T-helper 2 cell treated with Interferon-gamma antibody and Interleukin-4, amounts not matched to agents 5 μg/mL and 100 μg/mL, for 36 hours (primary cell): ENCODE data around the gene ING5.

Source experiments
- DNase-seq: peaks from one replicate; pipeline ENCODE4 v3.0.0; 2021; ENCODE audit warnings: low spot score
- H3K27ac Mint-ChIP-seq: one replicate; pipeline ENCODE4 v1.8.0; 2021; ENCODE audit warnings: mild to moderate bottlenecking, mixed read lengths
- H3K27me3 Mint-ChIP-seq: one replicate; pipeline ENCODE4 v1.8.0; 2021; ENCODE audit warnings: low read depth, mixed read lengths
- H3K36me3 Mint-ChIP-seq: one replicate; pipeline ENCODE4 v1.8.0; 2021; ENCODE audit warnings: low read depth, mixed read lengths
- H3K4me1 Mint-ChIP-seq: one replicate; pipeline ENCODE4 v1.8.0; 2021; ENCODE audit warnings: low read depth, mixed read lengths
- H3K4me3 Mint-ChIP-seq: one replicate; pipeline ENCODE4 v1.8.0; 2022; ENCODE audit warnings: mild to moderate bottlenecking, moderate library complexity, mixed read lengths
- H3K9me3 Mint-ChIP-seq: one replicate; pipeline ENCODE4 v1.8.0; 2021; ENCODE audit warnings: mixed read lengths

The ING5 gene

GRCh38 chr2:241760301-241760771, 58.5 kb downstream of the ING5 start:
- H3K27me3 Mint-ChIP-seq: no peaks in the 10 kb centered on the region
- no peak overlapping the region for H3K27ac Mint-ChIP-seq
- no peaks in the 10 kb centered on the region for H3K9me3 Mint-ChIP-seq
- H3K36me3 Mint-ChIP-seq: peaks cover 19% of the 10 kb centered on the region
- no peak overlapping the region for H3K4me3 Mint-ChIP-seq
- DNase-seq: no peak
- peaks cover 13% of the 10 kb centered on the region for H3K4me1 Mint-ChIP-seq

- no peaks in the 10 kb centered on the region for H3K9me3 Mint-ChIP-seq
- H3K36me3 Mint-ChIP-seq: peaks cover 17% of the 10 kb centered on the region
- H3K4me1 Mint-ChIP-seq: peaks cover 13% of the 10 kb centered on the region
- no peak for DNase-seq
- peak overlapping the region; percentile 62 for H3K27ac Mint-ChIP-seq
- H3K27me3 Mint-ChIP-seq: no peaks in the 10 kb centered on the region
- H3K4me3 Mint-ChIP-seq: peak overlapping the region; percentile 51
Measured at GRCh38 chr2:241762321-241762932, 60.6 kb downstream of the ING5 start.

GRCh38 chr2:241762933-241763369, 61.1 kb downstream of the ING5 start:
- DNase-seq: peak; percentile 35
- peak overlapping the region; percentile 51 for H3K4me3 Mint-ChIP-seq
- H3K4me1 Mint-ChIP-seq: peaks cover 13% of the 10 kb centered on the region
- H3K9me3 Mint-ChIP-seq: no peaks in the 10 kb centered on the region
- H3K27ac Mint-ChIP-seq: peak overlapping the region; percentile 62
- H3K36me3 Mint-ChIP-seq: peaks cover 17% of the 10 kb centered on the region
- H3K27me3 Mint-ChIP-seq: no peaks in the 10 kb centered on the region

- Mint-ChIP-seq H3K27me3 (no peaks in the 10 kb centered on the region), H3K4me3 (no peak overlapping the region), H3K4me1 (peaks cover 13% of the 10 kb centered on the region), H3K9me3 (no peaks in the 10 kb centered on the region), H3K27ac (peak overlapping the region; percentile 62), H3K36me3 (peaks cover 17% of the 10 kb centered on the region)
- DNase-seq: no peak
Measured at GRCh38 chr2:241763551-241764274, 61.9 kb downstream of the ING5 start.

GRCh38 chr2:241764275-241765241, 62.7 kb downstream of the ING5 start:
- Mint-ChIP-seq H3K27me3 (no peaks in the 10 kb centered on the region), H3K9me3 (no peaks in the 10 kb centered on the region), H3K27ac (no peak overlapping the region), H3K4me1 (peaks cover 10% of the 10 kb centered on the region), H3K4me3 (no peak overlapping the region), H3K36me3 (peaks cover 14% of the 10 kb centered on the region)
- DNase-seq: no peak

- no peak overlapping the region for H3K4me3 Mint-ChIP-seq
- DNase-seq: no peak
- H3K27ac Mint-ChIP-seq: no peak overlapping the region
- H3K9me3 Mint-ChIP-seq: no peaks in the 10 kb centered on the region
- peaks cover under 1% of the 10 kb centered on the region for H3K36me3 Mint-ChIP-seq
- H3K4me1 Mint-ChIP-seq: peaks cover 9% of the 10 kb centered on the region
- no peaks in the 10 kb centered on the region for H3K27me3 Mint-ChIP-seq
Measured at GRCh38 chr2:241767464-241768250, 65.8 kb downstream of the ING5 start.

- Mint-ChIP-seq H3K4me3 (no peak overlapping the region), H3K36me3 (no peaks in the 10 kb centered on the region), H3K4me1 (peaks cover 5% of the 10 kb centered on the region), H3K9me3 (no peaks in the 10 kb centered on the region), H3K27ac (no peak overlapping the region), H3K27me3 (no peaks in the 10 kb centered on the region)
- no peak for DNase-seq
Measured at GRCh38 chr2:241768251-241768711, 66.4 kb downstream of the ING5 start.

GRCh38 chr2:241768850-241769249, 67.0 kb downstream of the ING5 start:
- no peaks in the 10 kb centered on the region for H3K36me3 Mint-ChIP-seq
- peaks cover 5% of the 10 kb centered on the region for H3K4me1 Mint-ChIP-seq
- DNase-seq: no peak
- H3K27me3 Mint-ChIP-seq: no peaks in the 10 kb centered on the region
- no peak overlapping the region for H3K4me3 Mint-ChIP-seq
- no peaks in the 10 kb centered on the region for H3K9me3 Mint-ChIP-seq
- no peak overlapping the region for H3K27ac Mint-ChIP-seq

- H3K36me3 Mint-ChIP-seq: no peaks in the 10 kb centered on the region
- no peaks in the 10 kb centered on the region for H3K27me3 Mint-ChIP-seq
- no peak overlapping the region for H3K27ac Mint-ChIP-seq
Measured at GRCh38 chr2:241769819-241770184, 68.0 kb downstream of the ING5 start.

GRCh38 chr2:241770185-241770935, 68.5 kb downstream of the ING5 start:
- Mint-ChIP-seq H3K9me3 (no peaks in the 10 kb centered on the region), H3K36me3 (no peaks in the 10 kb centered on the region), H3K4me3 (no peak overlapping the region), H3K27ac (no peak overlapping the region), H3K4me1 (peaks cover 5% of the 10 kb centered on the region), H3K27me3 (no peaks in the 10 kb centered on the region)
- no peak for DNase-seq

More at GRCh38 chr2:241769819-241770184, 68.0 kb downstream of the ING5 start:
- no peak overlapping the region for H3K4me3 Mint-ChIP-seq
- H3K4me1 Mint-ChIP-seq: peaks cover 5% of the 10 kb centered on the region
- no peak for DNase-seq
- H3K9me3 Mint-ChIP-seq: no peaks in the 10 kb centered on the region

GRCh38 chr2:241770936-241771285, 69.1 kb downstream of the ING5 start:
- H3K4me3 Mint-ChIP-seq: no peak overlapping the region
- H3K27me3 Mint-ChIP-seq: no peaks in the 10 kb centered on the region
- no peak overlapping the region for H3K27ac Mint-ChIP-seq
- H3K9me3 Mint-ChIP-seq: no peaks in the 10 kb centered on the region
- no peaks in the 10 kb centered on the region for H3K36me3 Mint-ChIP-seq
- H3K4me1 Mint-ChIP-seq: peaks cover 5% of the 10 kb centered on the region
- no peak for DNase-seq

GRCh38 chr2:241771286-241772062, 69.6 kb downstream of the ING5 start:
- H3K4me3 Mint-ChIP-seq: no peak overlapping the region

More at GRCh38 chr2:241771286-241772062, 69.6 kb downstream of the ING5 start:
- Mint-ChIP-seq H3K9me3 (no peaks in the 10 kb centered on the region), H3K4me1 (peaks cover 5% of the 10 kb centered on the region), H3K27me3 (no peaks in the 10 kb centered on the region), H3K27ac (no peak overlapping the region), H3K36me3 (no peaks in the 10 kb centered on the region)
- DNase-seq: no peak
